RKO (cell line): ENCODE measurements around the gene THSD7A.

Source experiments
- DNase-seq: peaks from one replicate; pipeline ENCODE4 v3.0.0-alpha.2; 2016; ENCODE audit warnings: low spot score

Gene THSD7A

GRCh38 chr7:11331128-11332102 lies 500.6 kb downstream of the THSD7A start:
- no peak for DNase-seq

GRCh38 chr7:11330717-11331116 lies 501.3 kb downstream of the THSD7A start:
- DNase-seq: no peak

- DNase-seq: no peak
Measured at GRCh38 chr7:11330208-11330607, 501.8 kb downstream of the THSD7A start.

- DNase-seq: no peak
Measured at GRCh38 chr7:11329626-11330025, 502.4 kb downstream of the THSD7A start.

- no peak for DNase-seq
Measured at GRCh38 chr7:11328309-11328708, 503.7 kb downstream of the THSD7A start.

GRCh38 chr7:11327633-11328032 lies 504.4 kb downstream of the THSD7A start:
- no peak for DNase-seq
